T-cell (primary cell): Measurements from ENCODE around the gene AP5S1. TPM values are rescaled to one million over a fixed set of nuclear protein-coding genes. Genes with fewer than 3 reads are reported as not detected.

Source experiments
- ATAC-seq, 4 experiments: fragments of 200-7000 bp in 3 of 4; fragments of 150-1000 bp in 1 of 4; cut with Tn5 transposase; replicated peaks in 1 of 4; 1 replicate in 3 of 4; 2 replicates in 1 of 4; pipeline ENCODE4 v1.10.0; 2021; ENCODE audit warnings: moderate library complexity in 3 of 4, mild to moderate bottlenecking in 2 of 4, moderate number of reproducible peaks in 1 of 4
- CTCF ChIA-PET, 2 donors: fragments of 300-600 bp; sonication (Branson Sonifier 250); formaldehyde crosslinking; loops; one replicate each; lab custom pipeline; 2022; ENCODE audit warnings: antibody characterized with exemption in 2 of 2; lab: Charles Lee
- POLR2A ChIA-PET, 2 donors: fragments of 300-600 bp; sonication (Branson Sonifier 250); formaldehyde crosslinking; loops; one replicate each; lab custom pipeline; 2022; ENCODE audit warnings: antibody characterized with exemption in 2 of 2; lab: Charles Lee
- DNase-seq, 35 experiments: peaks; one replicate each; pipeline versions ENCODE4 v3.0.0 to v3.0.0-alpha.2; 2013 to 2023
- H3K27ac ChIP-seq: one replicate; pipeline ENCODE4 v1.5.1; 2013; ENCODE audit warnings: low read length
- H3K27me3 ChIP-seq, 2 experiments: replicated peaks in 1 of 2; 1 replicate in 1 of 2; 2 replicates in 1 of 2; pipeline versions ENCODE4 v1.6.1 to v1.7.0; 2013; ENCODE audit warnings: low read length in 1 of 2, mixed read lengths in 1 of 2; ENCODE audit not compliant: control insufficient read depth in 2 of 2, insufficient read depth in 2 of 2; ENCODE audit errors: extremely low read depth in 1 of 2
- H3K36me3 ChIP-seq, 2 donors: 1 replicate in 1 of 2; 2 replicates in 1 of 2; pipeline versions ENCODE4 v1.6.1 to v1.7.0; 2013; ENCODE audit warnings: low read length in 1 of 2; ENCODE audit not compliant: control insufficient read depth in 2 of 2, insufficient read depth in 1 of 2; ENCODE audit errors: extremely low read depth in 1 of 2
- H3K4me1 ChIP-seq, 2 experiments: 1 replicate in 1 of 2; 2 replicates in 1 of 2; pipeline versions ENCODE4 v1.6.1 to v1.7.0; 2013; ENCODE audit warnings: low read length in 2 of 2, mixed read lengths in 1 of 2; ENCODE audit not compliant: insufficient read depth in 2 of 2, control insufficient read depth in 1 of 2; ENCODE audit errors: extremely low read depth in 1 of 2
- H3K4me3 ChIP-seq, 2 donors: 1 replicate in 1 of 2; 2 replicates in 1 of 2; pipeline versions ENCODE4 v1.5.1 to v1.7.0; 2013; ENCODE audit warnings: mild to moderate bottlenecking in 2 of 2, low read length in 1 of 2, moderate library complexity in 1 of 2; ENCODE audit not compliant: control insufficient read depth in 1 of 2; ENCODE audit errors: extremely low read depth in 1 of 2
- H3K9me3 ChIP-seq: 2 replicates; pipeline ENCODE4 v1.7.0; 2013
- H3K27ac Mint-ChIP-seq, 2 donors: one replicate each; pipeline ENCODE4 v1.8.0; 2020 to 2021; ENCODE audit warnings: mild to moderate bottlenecking in 2 of 2, mixed read lengths in 2 of 2
- H3K27me3 Mint-ChIP-seq, 2 donors: one replicate each; pipeline ENCODE4 v1.8.0; 2021 to 2022; ENCODE audit warnings: mixed read lengths in 2 of 2
- H3K36me3 Mint-ChIP-seq: one replicate; pipeline ENCODE4 v1.8.0; 2021; ENCODE audit warnings: mixed read lengths
- H3K4me1 Mint-ChIP-seq, 3 donors: one replicate each; pipeline ENCODE4 v1.8.0; 2020 to 2022; ENCODE audit warnings: mixed read lengths in 3 of 3, mild to moderate bottlenecking in 1 of 3
- H3K4me3 Mint-ChIP-seq, 3 donors: one replicate each; pipeline ENCODE4 v1.8.0; 2020 to 2022; ENCODE audit warnings: mild to moderate bottlenecking in 3 of 3, mixed read lengths in 3 of 3, moderate library complexity in 3 of 3
- H3K9me3 Mint-ChIP-seq, 3 donors: one replicate each; pipeline ENCODE4 v1.8.0; 2020 to 2022; ENCODE audit warnings: mixed read lengths in 3 of 3
- WGBS: methylation state at CpG from one replicate; pipeline ENCODE4 v1.1.5; 2013; ENCODE audit warnings: missing lambda C conversion rate; ENCODE audit not compliant: insufficient coverage; 5-methylcytosine and 5-hydroxymethylcytosine counted together
- total RNA-seq, 35 experiments: library from RNA in 6 of 35; stranded (reverse) in 6 of 35; fragments of 120-200 nt in 1 of 35; gene quantifications; one replicate each; pipeline versions ENCODE4 v1.2.1 to v1.2.4 and lab custom pipeline; 2013 to 2026

The AP5S1 gene
- total RNA-seq, 5 donors from 2014 or later (not counting 1 experiment from before 2014, with no cell fraction given), result 11.5 to 17.3 (median 14.4) TPM

DNA sequence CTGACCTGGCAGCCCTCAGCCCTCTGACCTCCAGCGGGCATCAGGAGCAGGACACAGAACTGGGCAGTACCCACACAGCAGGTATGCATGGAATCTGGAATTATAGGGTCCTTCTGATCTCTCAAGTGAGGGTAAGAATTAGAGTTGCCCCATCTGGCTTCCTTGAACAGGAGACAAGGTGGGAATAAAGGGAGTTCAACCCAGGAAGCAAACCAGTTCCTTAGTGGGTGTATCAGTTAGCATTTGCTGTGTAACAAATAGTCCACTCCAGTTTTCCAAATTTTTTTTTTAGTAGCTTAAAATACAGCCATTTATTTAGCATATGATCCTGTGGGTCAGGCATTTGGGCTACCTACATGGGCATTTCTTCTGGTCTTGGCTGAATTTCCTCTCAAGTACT is 42.0 kb downstream of the AP5S1 start:
- Mint-ChIP-seq H3K9me3 (no peaks in the 10 kb centered on the region), H3K4me3 (no peak overlapping the region), H3K27ac (no peak overlapping the region), H3K4me1 (peaks cover 0 to 5% (median 0%) of the 10 kb centered on the region in 3 donors), H3K27me3 (no peaks in the 10 kb centered on the region), H3K36me3 (peaks cover 54% of the 10 kb centered on the region)
- Histone ChIP-seq H3K4me1 (peaks cover 0 to 3% of the 10 kb centered on the region in 2 experiments), H3K9me3 (no peaks in the 10 kb centered on the region), H3K27ac (no peak overlapping the region), H3K4me3 (no peak overlapping the region), H3K36me3 (peaks cover 29 to 80% of the 10 kb centered on the region in 2 donors), H3K27me3 (no peaks in the 10 kb centered on the region)
- no CpG with 5 or more reads among the region's 1 CpG for WGBS
- ATAC-seq, result no peak
- DNase-seq, result no peak
- ChIA-PET CTCF (interaction anchor here (0.5 to 0.6 kb wide), 2 partner anchors 12 to 25 kb away, joined by 4 read pairs; no protein-coding TSS in a partner anchor), POLR2A (no interaction called here)

- POLR2A ChIA-PET, result no interaction called here
- Histone ChIP-seq H3K9me3 (no peaks in the 10 kb centered on the region), H3K27me3 (no peaks in the 10 kb centered on the region), H3K27ac (no peak overlapping the region), H3K36me3 (peaks cover 20 to 77% of the 10 kb centered on the region in 2 donors), H3K4me1 (peaks cover 0 to 3% of the 10 kb centered on the region in 2 experiments), H3K4me3 (no peak overlapping the region)
- WGBS, result 97% methylated on average over 6 of the region's 7 CpGs
- no peak for DNase-seq
- Mint-ChIP-seq H3K4me1 (no peaks in the 10 kb centered on the region), H3K9me3 (no peaks in the 10 kb centered on the region), H3K27me3 (no peaks in the 10 kb centered on the region), H3K27ac (peak overlapping the region in 1 of 2 donors; percentile 58), H3K36me3 (peaks cover 49% of the 10 kb centered on the region), H3K4me3 (no peak overlapping the region)
- ATAC-seq, result no peak
- CTCF ChIA-PET, result no interaction called here
These were observed 43.0 kb downstream of the AP5S1 start for GRCh38 chr20:3863317-3863716.

- CTCF ChIA-PET, result no interaction called here
- no peak for ATAC-seq
These were observed 44.2 kb downstream of the AP5S1 start for GRCh38 chr20:3864518-3864917.

DNA sequence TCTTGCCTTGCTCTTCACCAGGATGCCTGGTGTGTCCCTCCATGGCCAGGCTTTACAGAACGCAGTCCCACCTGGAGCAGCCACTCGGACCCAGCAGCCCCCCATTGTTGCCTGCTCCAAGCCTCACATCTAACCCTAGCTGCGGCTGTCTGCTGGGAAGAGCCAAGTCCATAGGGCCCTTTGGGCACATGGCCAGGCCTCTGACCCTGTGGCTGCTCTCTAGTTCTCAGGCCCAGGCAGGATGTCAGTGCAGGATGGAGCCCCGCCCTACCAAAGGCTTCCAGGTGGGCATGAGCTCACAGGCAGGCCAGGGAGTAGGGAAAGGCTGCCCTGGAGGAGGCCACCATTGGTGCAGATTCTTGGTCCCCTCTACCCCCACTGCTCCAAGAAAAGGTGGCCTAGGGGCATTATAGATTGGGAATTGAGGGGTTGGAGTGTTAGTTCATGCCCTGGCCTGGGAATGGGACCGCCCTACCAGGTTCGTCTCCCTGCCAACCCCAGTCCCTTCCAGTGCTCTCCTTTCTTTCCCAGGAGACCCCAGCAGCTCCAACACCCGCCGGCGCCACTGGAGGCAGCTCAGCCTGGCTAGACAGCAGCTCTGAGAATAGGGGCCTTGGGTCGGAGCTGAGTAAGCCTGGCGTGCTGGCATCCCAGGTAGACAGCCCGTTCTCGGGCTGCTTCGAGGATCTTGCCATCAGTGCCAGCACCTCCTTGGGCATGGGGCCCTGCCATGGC is 45.0 kb downstream of the AP5S1 start:
- Histone ChIP-seq H3K4me3 (no peak overlapping the region), H3K9me3 (no peaks in the 10 kb centered on the region), H3K36me3 (peaks cover 25 to 75% of the 10 kb centered on the region in 2 donors), H3K4me1 (peaks cover 0 to 3% of the 10 kb centered on the region in 2 experiments), H3K27me3 (no peaks in the 10 kb centered on the region), H3K27ac (no peak overlapping the region)
- ChIA-PET POLR2A (interaction anchor here in 1 of 2 donors (0.7 kb wide), 1 partner anchor 20 kb away, joined by 22 read pairs; no protein-coding TSS in a partner anchor), CTCF (interaction anchor here in 1 of 2 donors (0.6 kb wide), 1 partner anchor 10 kb away, joined by 6 read pairs; no protein-coding TSS in a partner anchor)
- no peak overlapping the region for H3K27ac Mint-ChIP-seq
- WGBS, result 97% methylated on average over 11 of the region's 14 CpGs
- no peaks in the 10 kb centered on the region for H3K9me3 Mint-ChIP-seq
- no peaks in the 10 kb centered on the region for H3K27me3 Mint-ChIP-seq
- H3K36me3 Mint-ChIP-seq, result peaks cover 46% of the 10 kb centered on the region
- H3K4me3 Mint-ChIP-seq, result no peak overlapping the region
- ATAC-seq, result no peak
- DNase-seq, result no peak
- no peaks in the 10 kb centered on the region for H3K4me1 Mint-ChIP-seq

More at GRCh38 chr20:3864518-3864917, 44.2 kb downstream of the AP5S1 start:
- H3K9me3 Mint-ChIP-seq, result no peaks in the 10 kb centered on the region
- Histone ChIP-seq H3K9me3 (no peaks in the 10 kb centered on the region), H3K4me3 (no peak overlapping the region), H3K36me3 (peaks cover 20 to 76% of the 10 kb centered on the region in 2 donors), H3K4me1 (peaks cover 0 to 3% of the 10 kb centered on the region in 2 experiments), H3K27me3 (no peaks in the 10 kb centered on the region), H3K27ac (no peak overlapping the region)
- no peak overlapping the region for H3K4me3 Mint-ChIP-seq
- POLR2A ChIA-PET, result no interaction called here
- no peaks in the 10 kb centered on the region for H3K27me3 Mint-ChIP-seq
- no peaks in the 10 kb centered on the region for H3K4me1 Mint-ChIP-seq
- WGBS, result 95% methylated on average over 5 of the region's 5 CpGs
- DNase-seq, result no peak
- no peak overlapping the region for H3K27ac Mint-ChIP-seq
- H3K36me3 Mint-ChIP-seq, result peaks cover 46% of the 10 kb centered on the region

DNA sequence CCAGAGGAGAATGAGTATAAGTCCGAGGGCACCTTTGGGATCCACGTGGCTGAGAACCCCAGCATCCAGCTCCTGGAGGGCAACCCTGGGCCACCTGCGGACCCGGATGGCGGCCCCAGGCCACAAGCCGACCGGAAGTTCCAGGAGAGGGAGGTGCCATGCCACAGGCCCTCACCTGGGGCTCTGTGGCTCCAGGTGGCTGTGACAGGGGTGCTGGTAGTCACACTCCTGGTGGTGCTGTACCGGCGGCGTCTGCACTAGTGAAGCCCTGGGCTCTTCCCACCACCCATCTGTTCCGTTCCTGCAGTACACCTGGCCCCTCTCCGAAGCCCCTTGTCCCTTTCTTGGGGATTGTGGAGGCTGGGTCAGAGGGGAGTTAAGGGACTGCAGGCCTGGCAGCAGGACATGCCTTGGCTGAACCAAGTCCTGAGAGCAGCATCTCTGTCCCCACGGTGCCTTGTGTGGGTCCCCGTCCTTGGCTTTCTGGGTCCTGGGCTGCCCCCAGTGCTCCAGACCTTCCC is 45.6 kb downstream of the AP5S1 start:
- Mint-ChIP-seq H3K4me1 (no peaks in the 10 kb centered on the region), H3K36me3 (peaks cover 50% of the 10 kb centered on the region), H3K4me3 (no peak overlapping the region), H3K9me3 (no peaks in the 10 kb centered on the region), H3K27me3 (no peaks in the 10 kb centered on the region), H3K27ac (no peak overlapping the region)
- no peak overlapping the region for H3K27ac ChIP-seq
- ATAC-seq (no peak), DNase-seq (no peak)
- 93% methylated on average over 10 of the region's 14 CpGs for WGBS
- ChIA-PET CTCF (interaction anchor here in 1 of 2 donors (0.5 to 0.6 kb wide), 2 partner anchors 10 to 226 kb away, joined by 6 to 7 read pairs; no protein-coding TSS in a partner anchor), POLR2A (interaction anchor here in 1 of 2 donors (0.7 kb wide), 1 partner anchor 21 kb away, joined by 22 read pairs; no protein-coding TSS in a partner anchor)
- H3K9me3 ChIP-seq, result no peaks in the 10 kb centered on the region
- H3K27me3 ChIP-seq, result no peaks in the 10 kb centered on the region
- no peak overlapping the region for H3K4me3 ChIP-seq
- peaks cover 0 to 3% of the 10 kb centered on the region in 2 experiments for H3K4me1 ChIP-seq
- peaks cover 25 to 75% of the 10 kb centered on the region in 2 donors for H3K36me3 ChIP-seq

DNA sequence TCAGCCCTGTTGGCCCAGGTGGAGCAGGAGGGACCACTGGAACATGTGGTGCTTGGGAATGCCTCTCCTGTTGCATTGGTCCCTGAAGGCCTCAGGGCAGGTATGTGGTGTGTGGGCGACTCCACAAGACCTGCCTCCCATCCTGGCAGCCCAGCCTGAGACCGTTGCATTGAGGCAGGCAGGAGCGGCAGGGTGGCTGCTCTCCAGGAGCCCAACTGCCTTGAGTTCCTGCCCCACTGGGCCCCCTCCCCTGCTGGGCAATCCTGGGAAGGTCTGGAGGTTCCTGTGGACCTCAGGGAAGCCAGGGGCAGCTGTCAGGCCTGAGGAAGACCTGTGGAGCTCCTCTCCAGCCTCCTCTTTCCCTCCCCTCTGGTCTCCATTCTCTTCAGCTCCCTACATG is 46.1 kb downstream of the AP5S1 start:
- H3K27me3 ChIP-seq, result no peaks in the 10 kb centered on the region
- no peak overlapping the region for H3K4me3 Mint-ChIP-seq

More for the DNA sequence above, 46.1 kb downstream of the AP5S1 start:
- DNase-seq (no peak), ATAC-seq (no peak)
- H3K36me3 Mint-ChIP-seq, result peaks cover 46% of the 10 kb centered on the region
- H3K27ac Mint-ChIP-seq, result peak overlapping the region; percentile 58 to 61
- Histone ChIP-seq H3K27ac (no peak overlapping the region), H3K36me3 (peaks cover 25 to 75% of the 10 kb centered on the region in 2 donors), H3K4me1 (no peaks in the 10 kb centered on the region), H3K4me3 (no peak overlapping the region), H3K9me3 (no peaks in the 10 kb centered on the region)
- no peaks in the 10 kb centered on the region for H3K4me1 Mint-ChIP-seq
- ChIA-PET POLR2A (no interaction called here), CTCF (interaction anchor here in 1 of 2 donors (0.5 kb wide), 1 partner anchor 226 kb away, joined by 7 read pairs; no protein-coding TSS in a partner anchor)
- H3K27me3 Mint-ChIP-seq, result no peaks in the 10 kb centered on the region
- WGBS, result 91% methylated on average over 3 of the region's 3 CpGs
- no peaks in the 10 kb centered on the region for H3K9me3 Mint-ChIP-seq
